HUES48 (cell line): ENCODE results near the gene RBM48.
"Not testable (repeated sequence)": the region's sequence is repeated elsewhere in the genome, so short reads cannot be mapped to it uniquely, and the experiment has no call there.

Source experiments
- H3K27ac ChIP-seq: one replicate; pipeline ENCODE4 v1.7.0; 2013; ENCODE audit warnings: low read depth, low read length, inconsistent platforms
- H3K27me3 ChIP-seq: 2 replicates; pipeline ENCODE4 v1.6.1; 2013; ENCODE audit warnings: mild to moderate bottlenecking, low read length; ENCODE audit not compliant: control insufficient read depth, insufficient read depth
- H3K36me3 ChIP-seq: 2 replicates; pipeline ENCODE4 v1.6.1; 2013; ENCODE audit warnings: low read length; ENCODE audit not compliant: control insufficient read depth, insufficient read depth
- H3K4me1 ChIP-seq: 2 replicates; pipeline ENCODE4 v1.6.1; 2013; ENCODE audit warnings: mild to moderate bottlenecking, low read length; ENCODE audit not compliant: control insufficient read depth, insufficient read depth
- H3K4me3 ChIP-seq: 2 replicates; pipeline ENCODE4 v1.5.1; 2013; ENCODE audit warnings: mild to moderate bottlenecking, low read depth, low read length
- H3K9ac ChIP-seq: 2 replicates; pipeline ENCODE4 v1.6.1; 2013; ENCODE audit warnings: mild to moderate bottlenecking, low read depth, low read length, moderate library complexity
- H3K9me3 ChIP-seq: 2 replicates; pipeline ENCODE4 v1.6.1; 2013; ENCODE audit warnings: low read length; ENCODE audit not compliant: control insufficient read depth, insufficient read depth

Gene RBM48

DNA sequence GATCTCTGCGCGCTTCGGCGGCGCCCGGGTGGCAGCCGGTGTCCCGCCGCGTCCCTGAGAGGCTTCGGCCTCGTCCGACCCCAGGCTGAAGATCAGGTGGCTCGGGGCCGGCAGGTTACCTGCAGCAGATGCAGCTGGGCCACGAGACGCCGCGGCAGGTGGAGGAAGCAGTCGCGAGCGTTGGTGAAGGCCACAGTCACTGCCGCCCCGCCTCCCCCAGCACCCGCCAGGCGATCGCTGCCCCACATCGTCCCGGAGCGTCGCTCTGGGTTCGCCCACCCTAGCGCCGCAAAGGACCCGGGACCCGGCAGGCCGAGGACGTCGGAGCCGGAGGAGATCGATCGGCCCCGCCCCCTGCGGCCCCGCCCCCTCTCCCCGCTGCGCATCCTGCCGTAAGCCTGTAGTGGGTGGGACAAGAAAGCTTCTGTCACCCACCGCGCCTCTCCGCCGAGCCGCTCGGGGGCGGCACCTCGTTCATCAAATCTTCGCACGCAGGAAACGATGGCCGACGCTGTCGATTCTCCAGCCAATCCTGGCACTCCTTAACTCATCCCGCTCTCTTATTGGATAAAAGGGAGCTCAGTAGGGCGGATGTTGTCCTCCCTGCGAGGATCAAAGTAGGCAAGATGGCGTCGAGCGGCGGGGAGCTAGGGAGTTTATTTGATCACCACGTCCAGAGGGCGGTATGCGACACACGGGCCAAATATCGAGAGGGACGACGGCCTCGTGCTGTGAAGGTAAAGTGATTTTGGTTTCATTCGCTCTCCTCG lies at the start of gene RBM48, which contains the start of gene PEX1:
TSS of gene RBM48 (plus strand) at position 608 of the 770 bp plus-strand sequence. CDS start at position 627, 19 bp downstream.
TSS of gene PEX1 (minus strand) at position 333 of the 770 bp plus-strand sequence. CDS start at position 248, 85 bp downstream.
- peak within 1 kb of the TSS; percentile 88 for H3K4me3 ChIP-seq
- peaks cover 26% of the 10 kb centered on the region for H3K36me3 ChIP-seq
- no peaks in the 10 kb centered on the region for H3K27me3 ChIP-seq
- H3K4me1 ChIP-seq = peaks cover 8% of the 10 kb centered on the region; the same call in 1 of the 2 replicates
- H3K27ac ChIP-seq = peak within 1 kb of the TSS; percentile 88
- H3K9me3 ChIP-seq = no peaks in the 10 kb centered on the region
- H3K9ac ChIP-seq = peak within 1 kb of the TSS; percentile 85

DNA sequence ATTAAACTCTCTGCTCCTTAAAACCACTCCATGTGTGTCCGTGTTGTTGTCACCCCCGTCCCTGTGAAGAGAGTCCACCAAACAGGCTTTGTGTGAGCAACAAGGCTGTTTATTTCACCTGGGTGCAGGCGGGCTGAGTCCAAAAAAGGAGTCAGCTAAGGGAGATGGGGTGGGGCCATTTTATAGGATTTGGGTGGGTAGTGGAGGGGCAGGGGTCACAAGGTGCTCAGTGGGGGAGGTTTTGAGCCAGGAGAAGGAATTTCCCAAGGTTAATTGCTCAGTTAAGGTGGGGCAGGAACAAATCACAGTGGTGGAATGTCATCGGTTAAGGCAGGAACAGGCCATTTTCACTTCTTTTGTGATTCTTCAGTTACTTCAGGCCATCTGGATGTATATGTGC lies 49.4 kb upstream of the RBM48 start:
- not testable (repeated sequence) for H3K4me1 ChIP-seq, H3K36me3 ChIP-seq, H3K4me3 ChIP-seq, H3K27me3 ChIP-seq, H3K27ac ChIP-seq, H3K9me3 ChIP-seq, H3K9ac ChIP-seq

DNA sequence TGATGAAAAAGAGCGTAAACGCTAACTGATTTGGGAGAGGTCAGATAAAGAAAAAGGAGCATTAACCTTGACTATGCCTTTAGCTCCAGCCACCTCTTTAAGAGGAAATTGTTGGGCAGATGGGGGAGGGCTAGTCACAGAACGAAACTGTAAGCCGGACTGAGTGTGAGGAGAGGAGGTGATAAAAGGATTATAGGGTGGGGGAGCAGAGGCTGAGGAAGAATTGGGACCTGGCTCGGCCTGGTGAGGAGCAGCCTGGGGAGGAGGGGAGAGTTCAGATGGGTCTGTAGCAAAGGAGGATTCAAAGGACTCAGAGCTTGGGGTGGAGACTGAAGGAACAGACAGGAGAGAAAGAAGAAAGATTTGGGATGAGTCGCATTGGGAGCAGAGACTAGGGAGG lies 45.0 kb upstream of the RBM48 start:
- H3K4me3 ChIP-seq, H3K27me3 ChIP-seq, H3K9me3 ChIP-seq, H3K9ac ChIP-seq, H3K27ac ChIP-seq, H3K4me1 ChIP-seq: not testable (repeated sequence)
- peaks cover 34% of the 10 kb centered on the region for H3K36me3 ChIP-seq

DNA sequence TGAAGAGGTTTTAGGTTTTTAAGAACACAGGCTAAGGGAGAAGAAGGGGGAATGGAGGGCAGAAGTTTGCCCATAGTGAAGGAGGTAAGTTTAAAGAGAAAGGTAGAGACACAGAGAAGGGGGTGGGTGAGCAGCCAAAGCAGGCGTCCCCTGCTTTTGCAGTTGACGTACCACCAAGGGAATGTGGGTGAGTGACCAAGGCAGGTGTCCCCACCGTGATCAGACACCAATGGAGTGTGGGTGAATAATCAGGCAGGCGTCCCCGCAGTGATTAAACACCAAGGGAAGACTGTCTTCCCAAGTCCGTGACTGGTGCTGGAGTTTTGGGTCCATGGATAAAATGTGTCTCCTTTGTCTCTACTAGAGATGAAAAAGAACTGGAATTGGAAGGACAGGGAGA lies 44.4 kb upstream of the RBM48 start:
- H3K9ac ChIP-seq, H3K27me3 ChIP-seq, H3K4me3 ChIP-seq, H3K27ac ChIP-seq, H3K9me3 ChIP-seq, H3K4me1 ChIP-seq: not testable (repeated sequence)
- H3K36me3 ChIP-seq = peaks cover 39% of the 10 kb centered on the region

DNA sequence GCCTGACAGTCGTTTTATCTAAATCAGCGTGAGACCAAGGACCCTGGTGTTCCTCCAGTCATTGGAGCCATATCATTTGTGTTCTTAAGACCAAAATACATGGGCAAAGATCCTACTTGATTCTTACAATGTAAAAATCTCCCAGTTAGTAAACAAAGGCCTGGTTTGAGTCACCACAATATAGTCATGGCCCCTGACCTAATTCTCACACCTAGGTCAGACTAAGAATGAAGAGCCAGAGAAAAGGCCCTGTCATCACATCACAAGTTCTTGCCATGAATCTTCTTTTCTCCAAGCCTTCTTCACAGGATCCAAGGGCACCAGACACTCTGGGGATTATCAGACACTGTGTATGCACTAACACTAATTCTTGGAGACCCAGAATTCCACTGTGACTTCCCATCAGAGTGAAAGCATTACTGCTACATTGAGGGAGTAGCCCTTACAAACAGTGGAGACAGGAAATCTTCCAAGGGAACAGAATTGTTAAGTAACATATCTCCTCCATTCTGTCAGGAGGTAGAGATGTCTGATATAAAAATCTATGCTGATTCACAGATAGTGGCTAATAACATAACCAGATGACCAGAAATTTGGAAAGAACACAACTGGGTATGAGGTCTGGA lies 43.2 kb upstream of the RBM48 start:
- Histone ChIP-seq H3K4me1 (no peaks in the 10 kb centered on the region), H3K36me3 (peaks cover 49% of the 10 kb centered on the region)

DNA sequence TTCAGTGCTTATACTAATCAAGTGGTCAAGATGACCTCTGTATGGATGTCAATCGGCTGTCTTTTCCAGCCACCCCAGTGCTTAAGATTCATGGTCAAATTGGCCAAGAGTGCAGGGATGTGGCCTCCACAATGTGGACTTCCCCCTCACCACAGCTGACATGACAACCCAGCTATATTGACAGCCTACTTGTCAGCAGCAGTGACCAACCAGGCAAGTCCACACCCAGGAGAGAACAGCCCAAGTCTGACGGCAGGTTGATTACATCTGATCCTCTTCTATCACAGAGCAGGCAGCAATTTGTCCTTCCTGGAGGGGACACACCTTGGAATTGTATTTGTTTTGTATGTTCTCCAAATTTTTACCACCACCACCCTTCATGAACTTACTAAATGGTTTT lies 42.6 kb upstream of the RBM48 start:
- H3K27me3 ChIP-seq = no peaks in the 10 kb centered on the region
- no peak overlapping the region for H3K9ac ChIP-seq
- no peak overlapping the region for H3K4me3 ChIP-seq
- H3K36me3 ChIP-seq = peaks cover 55% of the 10 kb centered on the region
- H3K4me1 ChIP-seq = no peaks in the 10 kb centered on the region
- no peaks in the 10 kb centered on the region for H3K9me3 ChIP-seq
- no peak overlapping the region for H3K27ac ChIP-seq

More for the DNA sequence above, 43.2 kb upstream of the RBM48 start:
- Histone ChIP-seq H3K27ac (no peak overlapping the region), H3K4me3 (no peak overlapping the region), H3K9ac (no peak overlapping the region), H3K27me3 (no peaks in the 10 kb centered on the region), H3K9me3 (no peaks in the 10 kb centered on the region)

DNA sequence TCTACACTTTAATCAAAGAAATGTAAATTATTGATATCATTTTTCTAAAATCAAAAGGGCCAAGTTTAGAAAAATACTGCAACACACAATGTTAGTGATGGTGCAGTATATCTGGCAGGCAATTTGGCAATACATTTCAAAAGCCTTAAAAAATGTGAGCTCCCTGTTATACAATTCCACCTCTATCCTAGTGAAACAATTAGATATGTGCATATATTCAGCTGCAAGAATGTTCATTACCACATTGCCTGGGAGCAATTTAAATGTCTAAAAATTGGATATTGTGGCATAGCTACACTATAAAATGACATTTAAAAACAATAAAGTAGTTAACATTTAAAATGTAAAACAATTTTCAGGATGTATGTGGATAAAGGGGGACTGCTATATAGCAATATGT lies 40.8 kb upstream of the RBM48 start:
- Histone ChIP-seq H3K9me3 (no peaks in the 10 kb centered on the region), H3K36me3 (peaks cover 73% of the 10 kb centered on the region), H3K27ac (no peak overlapping the region)

DNA sequence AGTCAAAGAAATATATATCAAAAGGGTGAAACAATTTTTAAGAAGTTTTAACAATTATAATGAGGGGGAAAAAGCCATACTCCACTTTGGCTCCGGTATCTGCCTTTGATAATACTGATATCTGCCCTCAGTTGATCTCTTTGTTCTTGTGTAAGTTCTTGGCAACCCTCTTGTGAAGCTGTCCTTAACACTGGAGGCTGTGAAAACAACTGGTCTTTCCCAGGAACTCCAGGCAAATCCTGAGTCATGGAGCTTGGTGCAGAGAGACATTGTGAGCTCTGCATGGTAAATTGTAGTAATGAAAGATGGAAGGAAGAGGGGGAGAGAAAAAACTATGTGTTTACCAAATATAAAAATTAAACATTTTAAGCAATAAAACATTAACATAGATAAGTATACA lies 39.0 kb upstream of the RBM48 start:
- H3K27me3 ChIP-seq = no peaks in the 10 kb centered on the region
- no peak overlapping the region for H3K9ac ChIP-seq
- H3K4me1 ChIP-seq = no peaks in the 10 kb centered on the region
- H3K4me3 ChIP-seq = no peak overlapping the region
- no peak overlapping the region for H3K27ac ChIP-seq
- peaks cover 90% of the 10 kb centered on the region for H3K36me3 ChIP-seq
- H3K9me3 ChIP-seq = no peaks in the 10 kb centered on the region

More for the DNA sequence above, 40.8 kb upstream of the RBM48 start:
- Histone ChIP-seq H3K9ac (no peak overlapping the region), H3K4me1 (no peaks in the 10 kb centered on the region), H3K27me3 (no peaks in the 10 kb centered on the region), H3K4me3 (no peak overlapping the region)

DNA sequence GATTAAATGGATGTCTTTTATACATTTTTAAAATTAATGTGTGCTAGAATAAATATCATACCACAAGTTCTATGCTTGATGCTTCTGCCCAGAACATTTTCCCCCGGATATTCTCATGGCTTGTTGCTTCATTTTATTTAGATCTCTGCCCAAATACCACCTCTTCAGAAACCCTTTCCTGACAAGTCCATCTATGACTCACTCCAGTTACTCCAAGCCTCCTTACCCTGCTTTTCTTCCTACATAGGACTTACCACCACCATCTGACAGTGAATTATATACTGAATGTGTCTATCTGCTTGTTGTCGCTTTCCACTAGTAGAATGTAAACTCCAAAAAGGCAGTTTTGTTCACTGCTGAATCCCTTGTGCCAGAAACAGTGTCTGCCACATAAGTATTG lies 31.7 kb upstream of the RBM48 start:
- no peaks in the 10 kb centered on the region for H3K9me3 ChIP-seq
- peaks cover 92% of the 10 kb centered on the region for H3K36me3 ChIP-seq
- no peak overlapping the region for H3K4me3 ChIP-seq
- H3K9ac ChIP-seq = no peak overlapping the region
- H3K4me1 ChIP-seq = no peaks in the 10 kb centered on the region
- no peak overlapping the region for H3K27ac ChIP-seq
- H3K27me3 ChIP-seq = no peaks in the 10 kb centered on the region

DNA sequence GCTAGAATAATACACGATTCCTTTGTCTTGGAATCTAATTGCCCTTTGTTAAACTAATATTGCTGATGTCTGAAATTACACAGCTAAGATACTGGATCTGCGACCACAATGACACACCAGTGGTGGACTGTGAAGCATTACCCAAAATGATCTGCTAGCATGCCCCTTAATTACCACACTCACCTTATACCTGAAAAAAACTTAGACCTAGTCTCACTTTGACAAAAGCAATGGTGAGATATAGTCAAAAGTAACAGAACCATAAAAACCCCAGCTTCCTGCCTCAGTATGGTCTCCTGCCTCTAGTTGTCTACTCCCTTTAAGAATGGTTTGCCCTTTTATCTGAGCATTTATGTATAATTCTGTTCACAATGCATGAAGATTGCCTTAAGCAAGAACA lies 30.0 kb upstream of the RBM48 start:
- no peak overlapping the region for H3K4me3 ChIP-seq
- H3K27me3 ChIP-seq = no peaks in the 10 kb centered on the region
- H3K27ac ChIP-seq = no peak overlapping the region
- no peaks in the 10 kb centered on the region for H3K9me3 ChIP-seq
- peaks cover 92% of the 10 kb centered on the region for H3K36me3 ChIP-seq
- no peaks in the 10 kb centered on the region for H3K4me1 ChIP-seq
- H3K9ac ChIP-seq = no peak overlapping the region

DNA sequence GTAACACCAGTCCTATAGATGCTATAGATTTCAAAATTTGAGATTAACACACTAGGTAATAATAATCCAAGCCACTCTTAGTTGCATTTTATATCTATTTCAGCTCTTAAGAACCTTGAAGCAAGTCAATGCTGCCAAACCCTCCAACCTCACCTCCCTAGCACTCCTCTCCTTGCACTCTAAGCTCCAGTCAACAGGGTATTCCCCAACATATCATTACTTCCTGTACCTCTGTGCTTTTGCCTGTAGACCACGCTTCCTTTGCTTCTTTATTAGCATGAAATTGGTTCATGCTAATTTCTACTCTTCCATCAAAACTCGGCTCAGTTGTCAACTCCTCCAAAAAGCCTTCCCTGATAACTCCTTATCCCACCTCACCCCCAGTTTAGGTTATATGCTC lies 24.8 kb upstream of the RBM48 start:
- Histone ChIP-seq H3K9me3 (no peaks in the 10 kb centered on the region), H3K9ac (no peak overlapping the region), H3K27ac (no peak overlapping the region), H3K36me3 (peaks cover 82% of the 10 kb centered on the region), H3K27me3 (no peaks in the 10 kb centered on the region), H3K4me3 (no peak overlapping the region), H3K4me1 (no peaks in the 10 kb centered on the region)
